VCaP (cell line): ENCODE measurements around the gene DGCR2.

Experiments
- H3K27ac ChIP-seq: fragments of 450-650 bp; 2 replicates; pipeline ENCODE4 v1.5.1; 2017
- TF ChIP-seq, protein P1 (sequence below): fragments of 450-650 bp; conservative IDR thresholded peaks from 2 replicates; pipeline ENCODE4 v1.5.1; 2017; ENCODE audit warnings: mild to moderate bottlenecking, moderate library complexity

DGCR2 gene

DNA sequence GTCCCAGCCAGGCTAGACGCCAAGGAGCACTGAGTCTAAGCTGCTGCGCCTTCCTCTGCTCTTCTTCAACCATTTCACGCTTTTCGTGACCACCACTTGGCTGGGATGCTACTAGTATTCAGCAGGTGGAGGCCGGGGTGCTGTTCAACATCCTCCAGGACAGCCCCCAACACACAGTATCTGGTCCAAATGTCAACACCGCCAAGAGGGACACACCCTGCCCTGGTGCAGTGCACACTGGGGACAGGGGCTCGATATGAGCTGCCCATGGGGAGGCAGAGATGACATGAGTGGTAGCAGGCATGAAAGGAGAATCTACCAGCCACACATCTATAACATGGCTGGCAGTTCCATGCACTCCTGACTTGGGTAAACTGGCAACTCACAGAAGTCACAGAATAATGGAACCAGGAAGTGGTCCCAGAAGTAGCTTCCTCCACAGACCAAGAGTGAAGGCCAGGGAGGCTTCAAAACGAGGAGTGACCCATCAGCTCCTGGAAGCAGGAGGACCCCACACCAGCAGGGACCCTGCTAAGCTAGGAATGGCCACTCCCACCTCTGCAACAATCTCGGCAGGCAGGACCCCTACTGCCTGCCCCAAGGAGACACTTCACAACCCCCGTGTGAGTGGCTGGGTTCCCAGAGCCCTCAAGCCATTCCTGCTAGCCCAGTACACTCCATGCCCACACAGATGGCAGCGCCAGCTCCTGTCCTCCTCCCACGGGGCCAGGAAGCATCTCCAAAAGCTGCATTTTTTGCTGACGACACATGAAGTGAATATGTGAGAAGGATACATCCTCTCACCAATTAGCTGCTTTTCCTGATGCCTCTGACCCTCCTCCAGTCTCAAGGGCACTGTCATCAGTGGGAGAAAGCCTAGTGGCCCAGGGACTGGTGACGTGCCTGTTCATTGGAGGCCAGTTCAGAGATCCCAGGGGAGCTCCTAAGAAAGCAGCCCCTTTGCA, 78.8 kb downstream of the DGCR2 start:
- TF ChIP-seq, protein P1, sequence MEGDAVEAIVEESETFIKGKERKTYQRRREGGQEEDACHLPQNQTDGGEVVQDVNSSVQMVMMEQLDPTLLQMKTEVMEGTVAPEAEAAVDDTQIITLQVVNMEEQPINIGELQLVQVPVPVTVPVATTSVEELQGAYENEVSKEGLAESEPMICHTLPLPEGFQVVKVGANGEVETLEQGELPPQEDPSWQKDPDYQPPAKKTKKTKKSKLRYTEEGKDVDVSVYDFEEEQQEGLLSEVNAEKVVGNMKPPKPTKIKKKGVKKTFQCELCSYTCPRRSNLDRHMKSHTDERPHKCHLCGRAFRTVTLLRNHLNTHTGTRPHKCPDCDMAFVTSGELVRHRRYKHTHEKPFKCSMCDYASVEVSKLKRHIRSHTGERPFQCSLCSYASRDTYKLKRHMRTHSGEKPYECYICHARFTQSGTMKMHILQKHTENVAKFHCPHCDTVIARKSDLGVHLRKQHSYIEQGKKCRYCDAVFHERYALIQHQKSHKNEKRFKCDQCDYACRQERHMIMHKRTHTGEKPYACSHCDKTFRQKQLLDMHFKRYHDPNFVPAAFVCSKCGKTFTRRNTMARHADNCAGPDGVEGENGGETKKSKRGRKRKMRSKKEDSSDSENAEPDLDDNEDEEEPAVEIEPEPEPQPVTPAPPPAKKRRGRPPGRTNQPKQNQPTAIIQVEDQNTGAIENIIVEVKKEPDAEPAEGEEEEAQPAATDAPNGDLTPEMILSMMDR, result no peak
- no peak overlapping the region for H3K27ac ChIP-seq

DNA sequence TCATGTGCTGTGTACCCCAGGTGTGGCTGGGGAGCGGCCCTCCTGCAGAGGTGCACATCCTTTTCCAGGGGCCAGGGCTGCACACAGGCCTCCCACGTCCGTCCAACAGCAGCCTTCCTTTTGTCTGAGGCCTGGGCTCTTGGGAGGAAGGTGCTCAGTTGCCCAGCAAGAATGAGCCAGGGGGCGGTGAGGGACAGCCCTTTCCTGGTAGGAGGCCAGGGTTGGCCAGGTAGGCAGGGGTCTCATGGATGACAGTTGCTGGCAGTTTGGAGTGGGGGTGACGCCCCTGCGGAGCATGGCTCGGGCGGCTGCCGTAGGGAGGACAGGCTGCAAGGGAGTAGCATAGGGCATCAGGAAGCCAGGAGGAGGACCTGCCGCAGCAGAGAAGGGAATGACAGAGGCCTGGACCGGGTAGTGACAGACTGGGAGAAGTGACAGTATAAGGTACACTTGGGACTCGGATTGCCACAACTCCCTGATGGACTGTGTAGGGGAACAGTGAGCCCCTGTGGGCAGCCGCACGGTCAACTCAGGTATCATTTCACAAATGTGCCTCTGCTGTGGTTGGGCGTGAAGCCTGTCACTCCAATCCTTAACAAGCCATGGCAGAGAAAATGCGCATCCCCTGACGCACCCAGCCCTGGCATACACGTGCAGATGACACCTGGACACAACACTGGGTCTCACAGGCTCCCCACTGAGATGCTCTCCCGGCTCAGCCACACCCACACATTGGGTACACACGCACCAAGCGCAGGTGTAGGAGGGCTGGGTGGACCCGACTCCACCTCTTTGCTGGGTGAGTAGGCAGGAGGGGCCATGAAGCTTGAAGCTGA, 79.7 kb downstream of the DGCR2 start:
- no peak overlapping the region for H3K27ac ChIP-seq
- TF ChIP-seq, protein P1, result no peak

DNA sequence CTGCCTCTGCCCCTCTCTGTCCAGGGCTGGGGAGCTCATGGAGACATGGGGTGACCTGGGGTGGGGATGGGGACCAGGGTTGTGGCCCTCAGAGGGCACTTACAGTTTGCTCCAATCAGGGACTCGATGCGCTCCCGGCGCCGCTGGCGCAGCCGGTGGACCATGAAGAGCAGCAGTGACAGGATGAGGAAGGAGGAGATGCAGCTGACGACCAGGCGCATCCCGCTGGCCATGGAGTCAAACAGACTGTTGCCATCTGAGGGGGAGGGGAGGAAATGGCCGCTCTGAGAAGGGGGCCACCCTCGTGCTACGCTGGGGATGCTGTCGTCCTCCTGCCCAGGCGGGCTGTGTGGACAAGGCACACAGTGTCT, 80.5 kb downstream of the DGCR2 start:
- H3K27ac ChIP-seq, result no peak overlapping the region
- TF ChIP-seq, protein P1, result no peak

DNA sequence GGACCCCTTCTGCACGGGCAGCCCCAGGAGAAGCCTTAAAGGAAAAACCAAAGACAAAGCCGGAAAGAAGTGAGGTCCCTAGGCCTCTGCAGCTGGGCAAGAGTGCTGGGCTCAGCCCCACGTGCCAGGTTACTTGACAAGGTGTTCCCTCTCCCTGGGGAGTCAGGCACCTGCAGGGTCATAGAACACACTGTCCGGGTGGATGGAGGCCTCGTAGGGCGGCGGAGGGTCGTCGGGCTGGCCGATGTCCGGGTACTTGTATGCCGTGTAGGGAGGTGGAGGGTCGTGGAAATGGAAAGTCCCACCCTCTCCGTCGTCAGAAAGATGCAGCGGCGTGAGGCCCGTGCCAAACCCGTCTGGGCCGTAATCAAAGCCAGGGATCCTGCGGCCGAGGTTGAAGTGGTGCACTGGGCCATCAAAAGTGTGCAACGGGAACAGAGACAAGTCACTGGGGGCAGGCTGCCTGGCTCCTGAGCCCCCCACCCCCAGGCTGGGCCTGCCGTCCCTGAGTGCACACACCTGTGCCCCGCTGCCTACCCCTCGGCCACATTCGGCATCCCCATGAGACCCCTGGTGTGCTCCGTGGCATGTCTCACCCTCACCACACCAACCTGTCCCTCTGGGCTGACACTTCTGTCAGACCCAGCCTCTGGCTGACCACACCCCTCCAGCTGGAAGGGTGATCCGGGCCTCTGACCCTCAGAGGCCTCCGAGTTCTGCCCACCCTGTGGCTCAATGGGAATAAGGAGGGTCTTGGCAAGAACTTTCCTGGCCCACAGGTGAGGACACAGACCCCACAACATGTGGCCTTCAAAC, 81.1 kb downstream of the DGCR2 start:
- no peak overlapping the region for H3K27ac ChIP-seq
- TF ChIP-seq, protein P1, result no peak

DNA sequence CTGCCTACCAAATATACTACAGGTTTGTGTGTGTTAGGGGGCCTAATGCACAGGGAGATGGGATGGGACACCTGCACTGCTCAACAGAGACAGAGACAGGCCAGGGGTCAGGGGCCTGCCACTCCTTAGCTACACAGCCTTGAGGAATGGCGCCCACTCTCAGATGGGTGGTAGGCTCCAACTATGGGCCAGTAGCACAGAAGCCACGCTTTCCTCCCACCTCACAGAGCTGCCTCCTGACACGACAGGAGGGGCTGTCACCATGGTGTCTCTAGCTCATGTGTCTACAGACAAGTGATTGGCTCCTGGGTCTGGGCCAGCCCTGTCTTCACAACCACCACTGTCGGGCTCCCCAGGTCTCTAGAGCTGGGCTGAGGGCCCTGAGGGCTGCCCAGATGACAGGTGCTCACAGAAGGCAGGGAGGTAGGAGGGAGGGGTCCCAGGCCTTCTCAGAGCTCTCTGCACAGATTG, 81.8 kb downstream of the DGCR2 start:
- H3K27ac ChIP-seq, result no peak overlapping the region
- TF ChIP-seq, protein P1, result no peak

DNA sequence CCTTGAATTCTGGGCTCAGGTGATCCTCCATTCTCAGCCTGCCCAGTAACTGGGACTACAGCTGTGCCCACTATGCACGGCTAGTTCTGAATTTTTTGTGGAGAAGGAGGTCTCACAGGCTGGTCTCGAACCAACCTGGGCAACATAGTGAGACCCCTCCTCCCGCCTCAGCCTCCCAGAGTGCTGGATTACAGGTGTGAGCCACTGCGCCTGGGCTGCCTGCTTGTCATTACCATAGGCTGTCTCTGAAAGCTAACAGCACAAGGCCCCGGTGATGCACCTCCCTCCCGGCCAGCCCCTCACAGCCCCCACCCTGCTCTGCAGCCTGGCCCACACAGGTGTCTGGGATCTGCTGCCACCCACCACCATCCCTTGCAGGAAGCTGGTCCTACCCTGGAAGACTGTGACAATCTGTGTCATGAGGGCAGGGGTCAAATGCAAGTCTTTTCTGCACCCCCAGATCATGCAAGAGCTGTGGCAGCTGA, 82.4 kb downstream of the DGCR2 start:
- TF ChIP-seq, protein P1, result no peak
- H3K27ac ChIP-seq, result no peak overlapping the region
